NCI-H128 (cell line): ENCODE measurements around the gene OR6P1.

Experiments
- DNase-seq: peaks from one replicate; lab custom pipeline; 2025; ENCODE audit not compliant: unreplicated experiment; lab: John Stamatoyannopoulos, UW

The OR6P1 gene, protein sequence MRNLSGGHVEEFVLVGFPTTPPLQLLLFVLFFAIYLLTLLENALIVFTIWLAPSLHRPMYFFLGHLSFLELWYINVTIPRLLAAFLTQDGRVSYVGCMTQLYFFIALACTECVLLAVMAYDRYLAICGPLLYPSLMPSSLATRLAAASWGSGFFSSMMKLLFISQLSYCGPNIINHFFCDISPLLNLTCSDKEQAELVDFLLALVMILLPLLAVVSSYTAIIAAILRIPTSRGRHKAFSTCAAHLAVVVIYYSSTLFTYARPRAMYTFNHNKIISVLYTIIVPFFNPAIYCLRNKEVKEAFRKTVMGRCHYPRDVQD

DNA sequence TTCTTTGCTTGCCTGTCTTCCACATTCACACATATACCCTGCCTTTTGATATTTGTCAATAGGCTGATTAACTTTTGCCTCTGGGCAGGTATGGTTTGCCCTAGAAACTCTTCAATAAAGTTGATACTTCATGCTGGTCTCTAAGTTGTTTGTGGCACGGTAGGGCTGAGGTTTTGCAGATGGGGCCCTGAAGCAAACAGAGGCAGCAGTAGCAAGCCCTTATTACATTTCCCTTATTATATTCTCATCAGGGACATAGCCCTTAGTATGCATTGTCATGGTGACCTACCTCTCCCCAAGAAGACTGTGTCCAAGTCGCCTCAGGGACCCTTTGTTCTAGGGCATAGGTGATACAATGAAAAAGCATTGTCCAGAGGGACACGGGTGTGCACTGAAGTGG, at the start of gene OR6P1:
OR6P1 (minus strand) TSS at position 101 of the 400 bp plus-strand sequence. CDS start 6,976 bp downstream, outside the sequence.
- no peak for DNase-seq

DNA sequence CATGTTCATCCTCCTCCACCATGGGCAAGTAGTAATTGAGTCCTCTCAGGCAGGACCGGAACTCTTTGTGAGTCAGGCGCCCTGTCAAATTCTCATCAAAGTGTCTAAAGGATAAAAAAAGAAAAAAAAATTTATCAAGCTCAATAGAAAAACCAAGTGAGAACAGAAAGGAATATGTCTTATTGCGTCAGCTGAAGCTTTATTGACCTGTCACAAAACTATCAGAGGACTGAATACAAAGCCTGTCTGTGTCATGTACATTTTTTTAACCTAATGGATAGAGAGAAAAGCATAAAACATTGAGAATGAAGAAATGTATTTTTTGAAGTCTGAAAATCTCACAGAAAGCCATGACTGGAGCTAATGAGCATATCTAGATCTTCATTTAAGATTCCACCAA, 43.4 kb upstream of the OR6P1 start:
- no peak for DNase-seq

DNA sequence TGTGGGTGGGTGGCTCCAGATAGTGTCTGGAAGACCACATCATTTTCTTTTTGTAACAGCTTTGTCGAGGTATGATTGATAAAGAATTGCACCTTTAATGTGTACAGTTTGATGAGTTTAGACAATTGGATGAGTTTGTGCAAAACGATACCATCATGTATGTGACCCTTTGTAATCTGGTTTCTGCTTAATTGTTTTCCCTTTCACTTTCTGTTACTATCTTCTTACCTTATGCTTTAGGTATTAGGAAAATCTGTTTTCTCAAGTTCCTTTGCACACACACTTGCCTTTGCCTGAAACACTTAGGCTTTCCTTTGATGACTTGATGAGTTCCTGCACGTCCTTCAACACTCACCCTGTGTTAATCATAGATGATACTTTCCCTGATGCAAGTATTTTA, 41.5 kb upstream of the OR6P1 start:
- DNase-seq: no peak

DNA sequence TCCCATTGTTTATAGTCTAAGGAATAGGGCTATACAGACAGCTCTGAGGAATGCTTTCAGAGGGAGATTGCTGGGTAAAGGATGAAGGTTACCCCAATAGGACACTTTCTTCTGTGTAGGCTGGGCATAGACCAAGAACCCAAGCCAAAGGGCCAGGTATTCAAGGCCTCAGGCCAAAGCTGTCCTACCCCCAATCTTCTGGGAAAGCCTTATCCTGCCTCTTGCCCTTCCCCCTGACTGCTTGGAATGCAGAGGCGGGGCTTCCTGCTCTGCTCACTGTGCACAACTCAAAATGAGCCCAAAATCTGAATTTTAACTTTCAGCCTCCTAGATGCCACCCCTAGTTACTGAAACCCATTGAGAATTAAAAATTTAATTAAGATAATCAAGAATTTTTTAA, 36.9 kb upstream of the OR6P1 start:
- DNase-seq: no peak

DNA sequence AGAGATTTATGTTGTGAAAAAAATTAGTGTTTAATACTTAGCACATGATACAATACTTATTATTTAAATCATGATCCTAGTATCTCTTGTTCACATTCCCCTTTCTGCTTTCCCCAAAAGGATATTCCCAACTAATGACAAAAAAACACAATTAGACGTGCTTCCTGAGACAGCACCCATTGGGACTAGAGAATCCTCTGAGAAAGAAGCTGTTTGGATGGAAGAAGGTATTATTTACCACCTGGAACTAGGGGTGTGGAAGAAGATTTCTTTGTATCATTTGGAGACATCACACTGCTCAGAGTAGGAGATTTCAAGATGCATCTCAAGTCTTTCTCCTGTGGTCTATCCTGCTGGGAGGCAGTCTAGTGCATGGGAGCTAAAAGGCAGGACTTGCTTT, 34.6 kb upstream of the OR6P1 start, which contains the start of gene OR10Z1:
OR10Z1 (plus strand) TSS at position 301 of the 400 bp plus-strand sequence. CDS start 1,171 bp downstream, outside the sequence.
- no peak for DNase-seq

DNA sequence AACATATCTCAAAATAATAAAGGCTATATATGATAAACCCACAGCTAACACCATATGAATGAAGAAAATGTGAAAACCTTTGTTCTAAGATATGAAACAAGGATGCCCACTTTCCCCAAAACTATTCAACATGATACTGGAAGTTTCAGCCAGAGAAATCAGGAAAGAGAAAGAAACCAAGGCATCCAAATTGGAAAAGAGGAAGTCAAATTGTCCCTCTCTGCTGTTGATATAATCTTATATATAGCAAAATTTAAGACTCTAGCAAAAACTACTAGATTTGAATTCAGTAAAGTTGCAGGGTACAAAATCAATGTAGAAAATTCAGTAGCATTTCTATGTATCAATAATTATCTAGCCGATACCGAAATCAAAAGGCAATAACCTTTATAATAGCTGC, 30.4 kb upstream of the OR6P1 start:
- DNase-seq: no peak

DNA sequence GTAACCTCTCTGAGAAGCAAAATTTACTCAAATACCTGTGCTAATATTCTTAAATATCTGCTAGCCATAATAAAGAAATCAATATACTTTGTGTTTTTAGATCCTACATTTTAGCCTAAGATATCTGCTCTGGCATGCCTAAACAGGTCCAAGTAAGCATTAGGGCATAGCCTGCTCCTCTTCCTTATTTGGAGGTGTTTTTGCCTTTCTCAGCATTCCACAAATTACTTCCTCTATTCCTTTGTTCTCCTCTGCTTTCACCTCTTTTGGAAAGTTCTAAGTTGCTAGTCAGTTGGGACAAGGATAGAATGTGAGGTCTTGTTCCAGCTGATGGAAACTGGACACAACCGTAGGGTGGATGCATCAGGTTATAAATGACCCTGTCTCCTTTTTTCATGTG, 16.6 kb upstream of the OR6P1 start:
- DNase-seq: no peak

DNA sequence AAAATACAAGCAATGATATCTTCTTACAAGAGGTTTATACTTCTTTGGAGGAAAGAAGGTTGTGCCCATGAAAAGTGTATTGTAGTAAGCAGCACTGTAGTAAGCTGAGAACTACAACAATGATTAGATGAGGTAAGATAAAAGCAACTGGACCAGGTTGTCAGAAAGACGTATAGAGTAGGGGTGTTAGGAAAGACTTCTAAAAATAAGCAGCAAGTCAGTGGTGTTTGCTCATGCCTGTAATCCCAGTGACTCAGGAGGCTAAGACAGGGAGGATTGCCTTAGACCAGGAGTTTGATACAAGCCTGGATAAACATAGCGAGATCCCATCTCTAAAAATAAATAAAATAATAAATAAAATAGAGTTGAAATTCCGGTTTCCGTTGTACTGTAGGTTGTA, 13.6 kb upstream of the OR6P1 start:
- DNase-seq: no peak

DNA sequence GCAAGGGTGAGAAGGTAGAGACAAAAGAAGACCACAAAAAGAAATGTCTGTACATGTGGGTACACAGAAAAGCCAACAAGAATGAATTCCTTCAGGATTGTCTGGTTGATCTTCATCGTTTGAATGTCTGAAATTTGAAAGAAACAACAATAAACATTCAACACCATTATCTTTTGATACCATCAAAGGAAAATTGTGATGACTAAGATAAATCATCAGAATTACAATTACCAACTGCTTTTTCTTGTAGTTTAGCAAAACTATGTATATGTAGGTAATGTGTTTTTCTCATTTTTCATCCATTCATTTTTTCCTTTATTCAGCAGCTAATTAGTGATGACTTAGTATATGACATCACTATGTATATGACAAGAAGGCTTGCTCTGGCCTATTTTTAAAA, 9.4 kb upstream of the OR6P1 start, which contains the start of gene OR10X1:
OR10X1 (minus strand) TSS at position 167 of the 400 bp plus-strand sequence; CDS start at position 167, 0 bp downstream.
- no peak for DNase-seq

DNA sequence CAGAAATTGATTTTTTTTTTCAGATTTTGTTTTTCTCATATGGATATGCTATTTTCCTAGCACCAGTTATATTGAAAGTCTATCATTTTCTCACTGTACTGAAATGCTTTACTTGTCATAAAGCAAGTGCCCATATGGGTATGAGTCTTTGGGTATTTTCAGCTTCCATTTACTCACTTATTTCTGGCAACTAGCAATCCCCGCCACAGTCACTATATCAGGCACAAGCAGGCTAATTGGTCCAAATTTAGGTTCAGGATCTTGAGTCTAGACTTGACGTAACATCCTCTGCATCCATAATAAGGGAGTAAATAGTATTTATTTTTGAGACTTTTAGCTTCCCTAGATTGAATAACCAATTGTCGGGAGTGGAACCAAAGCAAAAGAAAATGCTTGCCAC, 7.2 kb upstream of the OR6P1 start:
- DNase-seq: no peak

DNA sequence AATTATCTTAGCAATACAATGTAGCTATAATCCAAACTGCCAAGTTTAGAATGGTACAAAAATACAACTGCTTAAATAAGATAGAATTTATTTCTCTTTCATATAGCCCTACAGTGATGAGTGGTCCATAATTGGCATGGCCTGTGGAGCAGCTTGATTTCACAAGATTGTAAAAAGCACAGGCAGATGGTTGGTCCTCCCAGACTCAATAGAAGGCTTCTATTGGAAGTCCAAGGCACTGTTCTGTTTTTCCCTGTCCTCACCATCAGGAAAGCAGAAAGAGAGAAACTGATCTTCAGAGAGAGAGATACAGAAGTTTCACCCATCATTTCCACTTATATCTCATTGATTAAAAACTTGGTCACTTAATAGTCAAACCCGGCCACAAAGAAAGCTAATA, 1.8 kb upstream of the OR6P1 start:
- no peak for DNase-seq

DNA sequence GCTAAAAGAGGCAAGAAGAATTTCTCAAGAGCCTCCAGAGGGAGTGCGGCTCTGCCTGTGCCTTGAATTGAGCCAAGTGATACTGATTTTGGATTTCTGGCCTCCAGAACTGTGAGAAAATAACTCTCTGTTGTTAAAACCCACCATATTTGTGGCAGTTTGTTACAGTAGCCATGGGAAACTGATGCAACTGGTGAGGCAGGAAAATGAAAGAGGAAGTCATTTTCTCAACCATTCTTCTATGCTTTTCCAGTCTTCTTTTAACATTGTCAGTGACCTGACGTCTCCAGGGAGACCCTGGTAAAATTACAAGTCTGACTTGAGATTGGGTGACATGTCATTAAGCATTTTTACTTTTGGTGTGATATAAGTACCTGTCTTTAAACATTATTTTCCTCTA, 5.8 kb downstream of the OR6P1 start:
- DNase-seq: no peak

DNA sequence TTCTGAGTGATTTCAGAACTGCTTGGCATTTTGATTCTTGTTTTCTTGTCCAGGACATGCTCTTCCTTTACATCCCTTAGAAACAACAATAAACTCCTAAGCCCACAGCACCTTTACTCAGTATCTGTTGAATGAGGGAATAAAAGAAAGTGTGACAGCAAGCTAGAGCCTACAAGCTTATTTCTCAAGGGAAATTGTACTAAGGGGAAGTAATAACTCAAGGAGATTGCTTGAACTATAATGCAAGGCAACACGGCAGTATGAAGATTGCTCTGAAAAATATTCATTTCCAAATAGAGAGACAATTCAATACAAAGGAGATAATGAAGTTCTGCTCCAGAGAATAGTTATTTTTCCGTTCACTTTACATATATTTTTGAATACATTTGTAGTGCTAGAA, 6.5 kb downstream of the OR6P1 start:
- DNase-seq: no peak

DNA sequence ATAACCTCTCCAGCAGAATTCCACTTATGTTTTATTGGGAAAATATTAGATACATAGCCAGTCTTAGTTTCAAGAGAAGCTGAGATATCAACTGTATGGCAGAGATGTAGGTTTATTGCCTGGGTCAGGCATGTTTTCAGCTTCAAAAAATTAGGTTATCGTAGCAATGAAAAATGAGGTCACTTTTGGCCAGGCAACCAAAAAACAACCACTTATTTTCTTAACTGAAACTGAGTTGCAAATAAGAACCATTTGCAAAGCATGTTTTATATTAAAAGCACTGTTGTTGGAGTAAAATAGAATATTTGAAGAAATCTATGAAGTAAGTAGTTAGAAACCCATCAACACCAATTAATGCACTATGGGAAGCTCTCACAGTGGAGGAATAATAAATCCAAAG, 10.7 kb downstream of the OR6P1 start:
- DNase-seq: no peak

DNA sequence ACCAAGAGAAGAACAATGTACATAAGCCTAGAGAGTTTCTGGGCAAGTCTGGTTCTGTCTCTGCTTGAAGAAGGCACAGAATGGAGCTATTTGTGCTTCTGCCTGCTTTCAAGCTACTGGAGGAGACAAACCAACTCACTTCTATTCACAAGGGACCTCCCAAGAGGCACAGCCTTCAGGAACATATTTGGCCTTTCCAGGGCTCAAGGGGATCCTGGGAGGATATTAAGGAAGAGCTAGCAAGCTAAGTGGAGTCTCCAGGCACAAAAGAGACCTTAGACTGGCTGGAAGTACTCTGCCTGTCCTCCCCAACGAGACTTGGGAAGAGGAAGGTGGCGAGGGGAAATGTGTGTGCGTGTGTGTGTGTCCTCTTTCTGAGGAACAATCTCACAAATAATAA, 16.0 kb downstream of the OR6P1 start, which contains the start of gene OR6Y1:
OR6Y1 (minus strand) TSS at position 54 of the 400 bp plus-strand sequence. CDS start 6,300 bp downstream, outside the sequence.
- no peak for DNase-seq

DNA sequence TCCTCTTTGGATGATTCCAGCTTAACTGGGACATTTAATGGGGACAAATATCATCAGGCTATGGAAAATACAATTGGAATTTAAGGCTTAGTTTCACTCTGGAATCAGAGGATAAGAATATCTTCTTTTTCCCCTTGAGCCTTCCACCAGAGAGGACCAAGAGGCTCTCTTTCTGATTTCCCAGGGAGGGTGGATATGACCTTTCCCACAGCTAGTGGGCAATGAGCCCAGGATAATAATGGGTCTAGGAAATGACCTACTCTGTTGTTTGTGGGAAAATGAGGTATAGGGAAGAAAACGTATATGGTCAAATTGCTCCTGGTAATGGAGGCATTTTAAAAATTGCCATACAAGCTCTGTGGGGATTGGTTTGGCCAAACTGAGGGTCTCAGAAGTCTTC, 18.1 kb downstream of the OR6P1 start:
- DNase-seq: no peak

DNA sequence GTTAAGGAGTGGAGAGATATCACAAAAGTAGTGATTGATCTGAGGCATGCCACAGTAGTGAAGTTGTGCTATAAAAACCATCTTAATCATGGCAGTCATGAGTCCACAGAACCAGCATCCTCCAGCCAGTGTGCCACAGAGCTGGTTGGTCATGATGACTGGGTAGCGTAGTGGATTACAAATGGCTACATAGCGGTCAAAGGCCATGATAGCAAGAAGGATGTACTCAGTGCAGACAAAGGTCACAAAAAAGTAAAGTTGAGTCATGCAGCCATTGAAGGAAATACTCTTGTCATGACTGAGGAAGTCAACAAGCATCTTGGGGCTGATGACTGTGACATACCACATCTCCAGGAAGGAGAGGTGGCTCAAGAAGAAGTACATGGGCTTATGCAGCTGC, 22.8 kb downstream of the OR6P1 start:
- no peak for DNase-seq

DNA sequence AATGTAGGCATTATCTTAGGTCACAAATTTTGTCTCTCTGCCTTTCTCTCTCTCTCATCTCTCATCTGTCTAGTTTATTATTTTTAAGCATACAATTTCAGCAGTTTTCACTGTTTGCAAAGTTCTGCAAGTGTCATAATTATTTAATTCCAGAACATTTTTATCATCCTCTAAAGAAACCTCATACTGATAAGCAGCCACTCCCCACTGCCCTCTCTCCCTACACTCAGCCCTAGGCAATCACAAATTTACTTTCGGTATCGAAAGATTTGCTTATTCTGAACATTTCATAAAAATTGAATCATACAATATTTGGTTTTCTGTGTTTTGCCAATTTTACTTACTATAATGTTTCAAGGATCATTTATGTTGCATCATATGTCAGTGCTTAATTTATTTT, 32.8 kb downstream of the OR6P1 start:
- DNase-seq: no peak

DNA sequence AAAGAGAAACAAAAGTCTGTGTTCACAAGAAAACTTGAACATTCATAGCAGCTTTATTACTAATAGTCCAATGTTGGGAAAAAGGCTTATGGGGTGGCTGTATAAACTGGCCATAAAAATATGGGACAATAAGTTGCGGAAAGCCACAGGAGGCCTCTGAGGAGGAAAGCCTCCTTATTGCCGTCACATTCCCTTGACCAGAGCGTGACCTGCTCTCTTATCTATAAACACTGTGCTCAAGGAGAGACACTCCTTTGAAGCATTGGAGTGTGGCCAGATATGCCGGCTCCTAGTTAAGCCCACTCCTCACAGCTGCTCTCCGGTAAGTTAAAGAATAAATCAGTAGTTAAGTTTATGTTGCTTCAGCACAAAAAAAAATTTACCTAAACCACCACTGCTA, 35.9 kb downstream of the OR6P1 start:
- DNase-seq: no peak

DNA sequence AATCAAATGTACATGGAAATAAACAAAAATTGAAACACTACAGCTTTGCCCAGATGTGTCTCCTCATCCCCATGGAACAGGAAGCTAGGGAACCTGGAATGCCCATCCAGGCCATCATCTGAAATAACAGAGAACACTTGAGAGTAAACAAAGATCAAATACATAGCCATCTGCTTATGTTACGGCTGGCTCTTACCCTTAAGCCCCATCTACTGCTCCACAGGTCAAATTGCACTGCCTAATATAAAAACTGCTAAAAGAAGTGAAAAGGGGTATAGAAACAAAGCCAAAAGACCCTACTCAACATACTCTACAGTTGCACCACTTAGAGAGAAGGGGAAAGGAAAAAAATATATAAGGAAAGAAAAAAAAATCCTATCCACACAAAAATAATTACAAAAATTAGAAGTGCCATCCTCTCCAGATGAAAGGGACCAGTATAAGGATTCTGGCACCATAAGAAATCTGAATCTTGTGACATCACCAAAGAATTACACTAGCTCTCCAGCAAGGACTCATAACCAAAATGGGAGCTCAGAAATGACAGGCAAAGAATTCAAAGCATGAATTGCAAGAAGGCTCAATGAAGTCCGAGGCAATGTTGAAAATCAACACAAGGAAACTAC, 43.1 kb downstream of the OR6P1 start:
- no peak for DNase-seq

DNA sequence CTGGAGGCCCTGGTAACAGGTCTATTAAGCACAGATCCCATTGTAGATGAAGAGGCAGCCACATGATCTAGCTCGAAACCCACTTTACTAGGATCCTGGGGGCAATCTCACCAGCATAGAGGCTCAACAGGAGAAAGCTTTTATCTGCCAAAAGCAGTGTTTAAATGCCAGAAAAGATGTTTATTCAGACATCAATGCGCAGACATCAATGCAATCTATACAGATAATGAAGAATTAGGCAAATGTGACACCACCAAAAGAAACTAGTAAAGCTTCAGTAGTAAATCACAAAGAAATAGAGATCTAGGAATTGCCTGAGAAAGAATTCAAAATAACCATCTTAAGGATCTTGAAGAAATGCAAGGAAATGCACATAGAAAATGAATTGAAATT, 48.7 kb downstream of the OR6P1 start:
- DNase-seq: no peak

DNA sequence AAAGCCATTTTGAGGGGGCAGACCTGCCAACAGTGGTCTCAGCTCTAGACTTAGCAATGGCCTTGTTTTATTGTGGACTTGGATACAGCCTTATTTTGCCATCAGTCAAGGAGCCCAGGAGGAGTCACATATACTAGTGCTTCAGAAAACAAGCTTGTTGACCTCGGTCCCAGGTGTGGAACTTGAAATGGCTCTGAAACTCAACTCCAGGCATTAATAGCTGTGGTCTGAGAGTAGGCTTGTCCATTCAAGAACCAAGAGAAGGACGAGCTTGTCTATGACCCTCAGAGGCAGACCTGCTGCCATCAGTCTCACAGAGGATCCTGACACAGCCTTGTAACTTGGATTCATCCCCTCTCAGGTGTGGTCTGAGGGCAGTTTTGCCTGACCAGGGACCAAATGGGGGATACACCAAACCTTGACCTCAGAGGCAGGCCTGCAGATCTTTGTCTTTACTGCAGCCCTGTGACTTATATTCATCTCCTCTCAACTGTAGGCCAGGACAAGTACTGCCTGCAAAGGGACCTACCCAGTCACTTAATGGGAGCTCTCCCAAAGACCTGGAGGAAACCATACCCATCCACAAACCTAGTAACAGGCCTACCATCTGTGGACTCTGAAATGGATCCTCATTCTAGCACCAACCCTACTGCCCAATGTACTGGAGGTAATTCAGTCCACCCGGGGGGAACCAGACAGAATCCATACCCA, 49.3 kb downstream of the OR6P1 start:
- DNase-seq: no peak
